ENCODE measurements around the gene PIGH. TPM values are rescaled to one million over a fixed set of nuclear protein-coding genes. Genes with fewer than 3 reads are reported as not detected.

Gene PIGH
- total and polyA plus RNA-seq, 2 of the 13 experiments (the other 11 are each of a cell fraction or from before 2014, with no cell fraction given), result 30.0 to 43.5 TPM

- TF ChIP-seq ZNF142 (CRISPR knock-in tag; IDR thresholded peaks at IDR 0.05) (peak; percentile 83; the same call in 1 of the 2 replicates), ZBED4 (CRISPR knock-in tag; IDR thresholded peaks at IDR 0.05; ENCODE audit: borderline replicate concordance) (no peak), ZNF703 (CRISPR knock-in tag; IDR thresholded peaks at IDR 0.05; ENCODE audit: borderline replicate concordance) (no peak), ZFP90 (CRISPR knock-in tag; IDR thresholded peaks at IDR 0.05; ENCODE audit: borderline replicate concordance) (no peak; the same call in 1 of the 2 replicates), TRIM22 (IDR thresholded peaks at IDR 0.05) (no peak), FOXJ3 (CRISPR knock-in tag; IDR thresholded peaks at IDR 0.05; ENCODE audit: borderline replicate concordance) (no peak), HNRNPL (IDR thresholded peaks at IDR 0.05; ENCODE audit: low read depth, low read length) (no peak), MIER3 (CRISPR knock-in tag; IDR thresholded peaks at IDR 0.05; ENCODE audit: borderline replicate concordance) (0 out of 2 replicates have a peak, but pooled peaks have one; percentile 18), TRAFD1 (CRISPR knock-in tag; IDR thresholded peaks at IDR 0.05; ENCODE audit: borderline replicate concordance) (no peak), SUZ12 (IDR thresholded peaks at IDR 0.05; ENCODE audit: low read depth, low read length) (no peak), SOX6 (IDR thresholded peaks at IDR 0.05) (no peak), SOX6 (CRISPR knock-in tag; IDR thresholded peaks at IDR 0.05) (no peak; the same call in 1 of the 2 replicates), ZNF253 (CRISPR knock-in tag; IDR thresholded peaks at IDR 0.05; ENCODE audit: borderline replicate concordance) (peak; percentile 22; the same call in 1 of the 2 replicates), CHD2 (IDR thresholded peaks at IDR 0.05; ENCODE audit: low read depth, low read length) (no peak), ZNF136 (CRISPR knock-in tag; IDR thresholded peaks at IDR 0.05; ENCODE audit: low read depth) (no peak)
Measured at GRCh38 chr14:67599698-67600561, at the start of gene PIGH (continued).

Measured in HepG2 (cell line).